Thyroid gland (tissue), 4 donors: ENCODE measurements around the gene CAPN10.

ENCODE experiments used
- CTCF ChIP-seq, 6 experiments: fragments of 200-600 bp in 3 of 6; fragments of 450-650 bp in 3 of 6; sonication (generic) in 3 of 6; IDR thresholded peaks; one replicate each; pipeline ENCODE4 v1.5.1; 2016 to 2019; ENCODE audit warnings: antibody characterized with exemption in 6 of 6, mild to moderate bottlenecking in 2 of 6, inconsistent platforms in 1 of 6, moderate library complexity in 1 of 6
- POLR2A ChIP-seq, 2 donors: fragments of 450-650 bp; IDR thresholded peaks; one replicate each; pipeline ENCODE4 v1.6.1; 2017; ENCODE audit warnings: antibody characterized with exemption in 2 of 2, mild to moderate bottlenecking in 2 of 2, moderate library complexity in 1 of 2

- no peak for TF ChIP-seq CTCF (IDR thresholded peaks at IDR 0.05)
- peak in 1 of 2 donors; percentile 14 for TF ChIP-seq POLR2A (IDR thresholded peaks at IDR 0.05)
Measured at GRCh38 chr2:240557808-240558207, 28.7 kb upstream of the CAPN10 start, which contains the start of gene ANKMY1.
